WERI-Rb-1 (cell line): ENCODE data around the gene LRRC8B.

Experiments
- DNase-seq: peaks from one replicate; pipeline ENCODE4 v3.0.0-alpha.2; 2020
- H3K27ac ChIP-seq: fragments of 250-450 bp; sonication (Bioruptor Pico); 2 replicates; pipeline ENCODE4 v1.5.1; 2020; ENCODE audit warnings: mild to moderate bottlenecking, moderate library complexity
- H3K27me3 ChIP-seq: fragments of 250-450 bp; sonication (Bioruptor Pico); 2 replicates; pipeline ENCODE4 v1.5.1; 2021; ENCODE audit warnings: mild to moderate bottlenecking, low read depth, moderate library complexity; ENCODE audit not compliant: insufficient read depth, severe bottlenecking
- H3K36me3 ChIP-seq: fragments of 250-450 bp; sonication (Bioruptor Pico); 2 replicates; pipeline ENCODE4 v1.5.1; 2020; ENCODE audit warnings: mild to moderate bottlenecking, moderate library complexity
- H3K4me3 ChIP-seq: 2 replicates; pipeline ENCODE4 v1.5.1; 2011; ENCODE audit warnings: low read depth, mild to moderate bottlenecking, control low read depth, low read length
- H3K9me3 ChIP-seq: fragments of 250-450 bp; sonication (Bioruptor Pico); 2 replicates; pipeline ENCODE4 v1.5.1; 2021; ENCODE audit warnings: mild to moderate bottlenecking, moderate library complexity; ENCODE audit not compliant: severe bottlenecking
- TF ChIP-seq, protein P1 (sequence below): IDR thresholded peaks from 2 replicates; pipeline ENCODE4 v1.5.1; 2011; ENCODE audit warnings: low read depth, mild to moderate bottlenecking, control low read depth, inconsistent platforms, low read length

LRRC8B gene

DNA sequence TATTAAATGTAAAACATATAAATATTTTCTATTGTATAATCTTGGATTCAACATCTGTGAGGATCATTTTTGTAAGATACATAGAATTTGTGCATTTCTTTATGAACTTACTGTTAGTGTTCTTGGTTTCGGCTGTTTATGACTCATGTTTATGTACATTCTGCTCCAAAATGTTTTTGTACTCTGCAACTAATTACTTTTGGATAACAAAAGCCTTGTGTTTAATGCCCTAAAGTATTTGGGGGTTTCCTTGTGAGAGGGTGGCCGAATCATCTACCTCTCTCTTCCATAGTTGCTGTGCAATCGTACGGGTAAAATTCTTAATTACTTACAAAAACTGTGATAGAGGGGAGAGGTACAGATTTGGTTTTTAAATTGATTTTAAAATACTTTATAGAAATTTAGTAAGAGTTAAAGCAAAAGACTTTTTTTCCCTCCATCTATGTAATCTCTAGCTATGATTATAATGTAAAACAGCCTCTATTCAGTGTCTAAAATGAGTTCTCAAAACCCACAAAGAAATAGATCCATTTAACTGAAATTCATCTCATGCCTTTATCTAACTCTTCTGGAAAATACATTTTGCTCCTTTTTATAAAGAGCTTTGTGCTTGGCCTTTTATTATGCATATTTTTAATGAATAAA is 69.6 kb downstream of the LRRC8B start:
- Histone ChIP-seq H3K27ac (no peak overlapping the region), H3K9me3 (no peaks in the 10 kb centered on the region), H3K36me3 (peaks cover 6% of the 10 kb centered on the region), H3K27me3 (no peaks in the 10 kb centered on the region), H3K4me3 (no peak overlapping the region)
- no peak for DNase-seq
- TF ChIP-seq, protein P1, sequence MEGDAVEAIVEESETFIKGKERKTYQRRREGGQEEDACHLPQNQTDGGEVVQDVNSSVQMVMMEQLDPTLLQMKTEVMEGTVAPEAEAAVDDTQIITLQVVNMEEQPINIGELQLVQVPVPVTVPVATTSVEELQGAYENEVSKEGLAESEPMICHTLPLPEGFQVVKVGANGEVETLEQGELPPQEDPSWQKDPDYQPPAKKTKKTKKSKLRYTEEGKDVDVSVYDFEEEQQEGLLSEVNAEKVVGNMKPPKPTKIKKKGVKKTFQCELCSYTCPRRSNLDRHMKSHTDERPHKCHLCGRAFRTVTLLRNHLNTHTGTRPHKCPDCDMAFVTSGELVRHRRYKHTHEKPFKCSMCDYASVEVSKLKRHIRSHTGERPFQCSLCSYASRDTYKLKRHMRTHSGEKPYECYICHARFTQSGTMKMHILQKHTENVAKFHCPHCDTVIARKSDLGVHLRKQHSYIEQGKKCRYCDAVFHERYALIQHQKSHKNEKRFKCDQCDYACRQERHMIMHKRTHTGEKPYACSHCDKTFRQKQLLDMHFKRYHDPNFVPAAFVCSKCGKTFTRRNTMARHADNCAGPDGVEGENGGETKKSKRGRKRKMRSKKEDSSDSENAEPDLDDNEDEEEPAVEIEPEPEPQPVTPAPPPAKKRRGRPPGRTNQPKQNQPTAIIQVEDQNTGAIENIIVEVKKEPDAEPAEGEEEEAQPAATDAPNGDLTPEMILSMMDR, result no peak

DNA sequence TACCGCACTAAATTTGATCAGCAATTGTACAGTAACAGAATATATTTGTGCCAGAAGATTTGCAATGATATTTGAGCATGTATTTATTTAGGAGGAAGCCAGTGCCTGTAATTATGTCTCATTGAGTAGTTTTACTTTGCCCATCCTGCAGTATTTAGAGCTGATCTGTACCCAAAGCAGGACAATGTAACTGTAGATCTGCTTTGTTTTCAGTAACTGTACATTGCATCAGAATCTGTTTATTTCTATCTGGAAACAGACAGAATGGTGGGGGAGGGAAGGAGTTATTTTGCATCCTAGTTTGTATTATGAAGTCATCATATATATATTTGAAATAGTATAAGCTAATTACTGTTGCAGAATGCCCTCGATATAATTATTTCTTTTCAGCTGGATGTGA is 72.1 kb downstream of the LRRC8B start:
- DNase-seq, result no peak
- Histone ChIP-seq H3K27me3 (no peaks in the 10 kb centered on the region), H3K4me3 (no peak overlapping the region), H3K36me3 (peaks cover 3% of the 10 kb centered on the region; the same call in 1 of the 2 replicates), H3K9me3 (no peaks in the 10 kb centered on the region), H3K27ac (no peak overlapping the region)
- TF ChIP-seq, protein P1, result no peak

DNA sequence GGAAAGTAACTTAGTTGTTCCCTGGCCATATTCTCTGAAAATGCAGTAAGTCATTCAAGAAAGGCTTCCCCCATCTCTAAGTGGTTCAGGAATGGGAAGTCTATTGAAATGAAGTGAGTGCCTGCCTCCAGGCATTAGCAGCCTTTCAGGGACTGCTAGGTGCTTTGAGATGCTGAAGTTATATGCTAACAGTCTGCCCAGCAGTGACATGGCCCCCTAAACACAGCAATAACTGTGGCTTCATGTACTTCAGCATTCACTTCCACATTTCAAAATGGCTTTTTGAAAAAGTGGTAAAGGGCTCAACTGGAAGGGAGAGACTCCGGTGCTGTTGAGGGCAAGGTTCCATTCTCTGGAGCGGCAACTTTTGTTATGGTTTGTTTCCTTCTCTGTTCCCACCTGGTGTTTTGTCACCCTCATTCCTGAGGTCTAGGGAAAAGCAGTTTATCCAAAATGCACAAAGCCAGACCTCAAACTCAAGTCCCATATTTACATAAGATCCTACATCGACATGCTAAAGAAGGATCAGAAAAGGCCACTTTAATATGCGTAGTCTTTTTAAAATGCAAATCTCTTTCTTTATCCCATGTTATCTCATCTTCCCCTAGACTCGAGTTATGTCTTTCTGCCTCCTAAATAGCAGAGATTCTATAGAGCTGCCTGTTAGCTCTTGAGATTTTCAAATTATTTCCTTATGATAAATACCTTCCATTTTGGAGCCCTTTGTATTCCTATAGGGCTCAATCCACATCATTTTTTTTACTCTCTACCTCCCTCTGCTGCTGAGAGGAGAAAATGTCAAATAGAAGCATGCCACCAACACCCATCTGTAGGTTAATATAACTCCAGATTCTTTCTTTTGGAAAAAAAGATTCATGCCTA is 74.1 kb downstream of the LRRC8B start:
- no peak for DNase-seq
- TF ChIP-seq, protein P1, result peak; percentile 35; the same call in 1 of the 2 replicates

DNA sequence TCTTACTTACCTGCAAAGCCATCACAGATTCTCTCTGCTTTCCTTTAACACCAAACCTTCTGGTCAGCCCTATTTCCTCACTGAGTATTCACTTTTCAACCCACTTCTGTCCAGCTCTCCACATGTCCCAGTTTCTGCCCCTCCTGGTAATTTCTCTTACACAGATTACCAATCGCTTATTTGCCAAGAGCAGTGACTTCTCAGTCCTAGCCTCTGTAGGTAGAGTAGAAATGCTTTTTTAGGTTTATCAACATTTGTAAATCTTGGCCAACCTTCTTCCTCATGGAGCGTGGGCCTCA is 74.7 kb downstream of the LRRC8B start:
- Histone ChIP-seq H3K4me3 (no peak overlapping the region), H3K27ac (no peak overlapping the region), H3K36me3 (no peaks in the 10 kb centered on the region), H3K9me3 (no peaks in the 10 kb centered on the region), H3K27me3 (no peaks in the 10 kb centered on the region)
- TF ChIP-seq, protein P1, result no peak
- no peak for DNase-seq

More for the DNA sequence above, 74.1 kb downstream of the LRRC8B start:
- no peak overlapping the region for H3K27ac ChIP-seq
- H3K27me3 ChIP-seq, result no peaks in the 10 kb centered on the region
- H3K4me3 ChIP-seq, result no peak overlapping the region
- no peaks in the 10 kb centered on the region for H3K9me3 ChIP-seq
- no peaks in the 10 kb centered on the region for H3K36me3 ChIP-seq

DNA sequence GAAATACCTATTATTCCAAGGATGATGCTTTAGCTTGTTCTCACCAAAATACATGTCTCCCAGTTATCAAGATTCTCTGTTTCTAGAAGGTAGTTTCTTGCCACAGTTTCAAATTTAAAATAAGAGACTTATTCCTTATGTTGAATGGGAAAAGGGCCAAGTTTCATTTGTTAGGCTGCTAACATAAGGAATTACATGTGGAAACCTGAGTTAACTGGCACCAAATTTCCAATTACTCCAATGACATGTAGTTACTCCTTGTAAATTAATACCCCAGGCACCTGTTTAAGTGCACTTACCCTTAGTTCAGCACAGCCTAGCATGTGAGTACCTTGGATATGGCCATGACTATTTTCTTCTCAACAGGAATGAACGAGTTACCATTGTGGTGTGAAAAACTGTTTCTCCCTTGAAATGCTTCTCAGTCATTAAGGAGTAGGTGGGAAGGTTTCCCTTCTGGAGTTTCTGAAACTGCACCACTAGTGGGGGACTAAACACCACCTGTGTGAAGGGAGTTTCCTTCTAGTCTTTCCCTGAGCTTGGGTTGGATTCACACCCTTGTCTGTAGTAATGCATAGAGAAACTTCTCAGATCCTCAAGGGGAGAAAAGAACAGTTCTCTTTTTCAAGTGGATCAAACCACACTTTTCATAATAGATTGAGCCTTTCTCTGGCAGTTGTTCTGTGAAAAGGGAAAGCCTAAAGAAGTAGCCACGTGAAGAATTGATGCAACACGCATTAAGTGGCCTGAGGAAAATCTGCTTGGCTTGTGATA is 76.0 kb downstream of the LRRC8B start:
- Histone ChIP-seq H3K27ac (no peak overlapping the region), H3K27me3 (no peaks in the 10 kb centered on the region), H3K9me3 (no peaks in the 10 kb centered on the region), H3K4me3 (no peak overlapping the region), H3K36me3 (no peaks in the 10 kb centered on the region)
- no peak for DNase-seq
- TF ChIP-seq, protein P1, result no peak
